ENCODE results near the gene SMAGP. TPM values are rescaled to one million over a fixed set of nuclear protein-coding genes. Genes with fewer than 3 reads are reported as not detected.

Gene SMAGP
- total RNA-seq, 1 donor = 9.8 TPM

GRCh38 chr12:51200806-51201205, 69.4 kb downstream of the SMAGP start:
- no peak overlapping the region for H3K27ac ChIP-seq (ENCODE audit: low read depth, low read length)
- no peak overlapping the region for H2AFZ ChIP-seq (ENCODE audit: low read length)
- no peaks in the 10 kb centered on the region for H3K9me3 ChIP-seq (ENCODE audit: low read depth, low read length)
- no peaks in the 10 kb centered on the region for H3K79me2 ChIP-seq (ENCODE audit: insufficient read depth, low read length)
- H3K4me3 ChIP-seq (ENCODE audit: insufficient read depth, low read length) = no peak overlapping the region
- no peak for TF ChIP-seq CTCF (IDR thresholded peaks at IDR 0.05; ENCODE audit: extremely low read depth, low read depth, low read length)
- H3K4me1 ChIP-seq (ENCODE audit: insufficient read depth, low read length) = no peaks in the 10 kb centered on the region
- no peaks in the 10 kb centered on the region for H4K20me1 ChIP-seq (ENCODE audit: insufficient read depth, low read length)
- peaks cover 7% of the 10 kb centered on the region for H3K36me3 ChIP-seq (ENCODE audit: insufficient read depth, low read length)
- no peak for DNase-seq (ENCODE audit: insufficient read length, low spot score, missing footprints)
- H3K4me2 ChIP-seq (ENCODE audit: insufficient read depth, low read length) = no peak overlapping the region
- H3K27me3 ChIP-seq (ENCODE audit: insufficient read depth, low read length) = no peaks in the 10 kb centered on the region

- Histone ChIP-seq H4K20me1 (ENCODE audit: insufficient read depth, low read length) (no peaks in the 10 kb centered on the region), H2AFZ (ENCODE audit: low read length) (no peak overlapping the region), H3K9me3 (ENCODE audit: low read depth, low read length) (no peaks in the 10 kb centered on the region), H3K36me3 (ENCODE audit: insufficient read depth, low read length) (peaks cover 7% of the 10 kb centered on the region), H3K27ac (ENCODE audit: low read depth, low read length) (no peak overlapping the region), H3K79me2 (ENCODE audit: insufficient read depth, low read length) (no peaks in the 10 kb centered on the region), H3K27me3 (ENCODE audit: insufficient read depth, low read length) (no peaks in the 10 kb centered on the region), H3K4me2 (ENCODE audit: insufficient read depth, low read length) (no peak overlapping the region), H3K4me3 (ENCODE audit: insufficient read depth, low read length) (no peak overlapping the region), H3K4me1 (ENCODE audit: insufficient read depth, low read length) (no peaks in the 10 kb centered on the region)
- no peak for DNase-seq (ENCODE audit: insufficient read length, low spot score, missing footprints)
- no peak for TF ChIP-seq CTCF (IDR thresholded peaks at IDR 0.05; ENCODE audit: extremely low read depth, low read depth, low read length)
Observed at GRCh38 chr12:51200156-51200555, 70.1 kb downstream of the SMAGP start.

- Histone ChIP-seq H3K4me1 (ENCODE audit: insufficient read depth, low read length) (no peaks in the 10 kb centered on the region), H3K36me3 (ENCODE audit: insufficient read depth, low read length) (peaks cover 7% of the 10 kb centered on the region), H3K4me3 (ENCODE audit: insufficient read depth, low read length) (no peak overlapping the region), H3K79me2 (ENCODE audit: insufficient read depth, low read length) (no peaks in the 10 kb centered on the region), H3K27me3 (ENCODE audit: insufficient read depth, low read length) (no peaks in the 10 kb centered on the region), H4K20me1 (ENCODE audit: insufficient read depth, low read length) (no peaks in the 10 kb centered on the region), H3K9me3 (ENCODE audit: low read depth, low read length) (no peaks in the 10 kb centered on the region), H3K4me2 (ENCODE audit: insufficient read depth, low read length) (no peak overlapping the region), H2AFZ (ENCODE audit: low read length) (no peak overlapping the region), H3K27ac (ENCODE audit: low read depth, low read length) (no peak overlapping the region)
- no peak for TF ChIP-seq CTCF (IDR thresholded peaks at IDR 0.05; ENCODE audit: extremely low read depth, low read depth, low read length)
- no peak for DNase-seq (ENCODE audit: insufficient read length, low spot score, missing footprints)
Observed at GRCh38 chr12:51199366-51199945, 70.8 kb downstream of the SMAGP start.

GRCh38 chr12:51198568-51199365, 71.4 kb downstream of the SMAGP start:
- no peak overlapping the region for H3K4me3 ChIP-seq (ENCODE audit: insufficient read depth, low read length)
- H3K36me3 ChIP-seq (ENCODE audit: insufficient read depth, low read length) = peaks cover 4% of the 10 kb centered on the region
- no peaks in the 10 kb centered on the region for H4K20me1 ChIP-seq (ENCODE audit: insufficient read depth, low read length)
- H3K9me3 ChIP-seq (ENCODE audit: low read depth, low read length) = no peaks in the 10 kb centered on the region
- no peak for DNase-seq (ENCODE audit: insufficient read length, low spot score, missing footprints)
- H3K27ac ChIP-seq (ENCODE audit: low read depth, low read length) = no peak overlapping the region
- H2AFZ ChIP-seq (ENCODE audit: low read length) = no peak overlapping the region
- H3K4me1 ChIP-seq (ENCODE audit: insufficient read depth, low read length) = no peaks in the 10 kb centered on the region
- H3K27me3 ChIP-seq (ENCODE audit: insufficient read depth, low read length) = no peaks in the 10 kb centered on the region
- no peak overlapping the region for H3K4me2 ChIP-seq (ENCODE audit: insufficient read depth, low read length)
- no peak for TF ChIP-seq CTCF (IDR thresholded peaks at IDR 0.05; ENCODE audit: extremely low read depth, low read depth, low read length)
- no peaks in the 10 kb centered on the region for H3K79me2 ChIP-seq (ENCODE audit: insufficient read depth, low read length)
